Activated CD4-positive, CD25-positive, alpha-beta regulatory T cell (primary cell): Measurements from ENCODE around the gene THNSL1.
"Not testable (repeated sequence)": the region's sequence is repeated elsewhere in the genome, so short reads cannot be mapped to it uniquely, and the experiment has no call there.

Experiments
- DNase-seq, 4 experiments: peaks; one replicate each; lab custom pipeline; 2025; lab: John Stamatoyannopoulos, UW

The THNSL1 gene, protein sequence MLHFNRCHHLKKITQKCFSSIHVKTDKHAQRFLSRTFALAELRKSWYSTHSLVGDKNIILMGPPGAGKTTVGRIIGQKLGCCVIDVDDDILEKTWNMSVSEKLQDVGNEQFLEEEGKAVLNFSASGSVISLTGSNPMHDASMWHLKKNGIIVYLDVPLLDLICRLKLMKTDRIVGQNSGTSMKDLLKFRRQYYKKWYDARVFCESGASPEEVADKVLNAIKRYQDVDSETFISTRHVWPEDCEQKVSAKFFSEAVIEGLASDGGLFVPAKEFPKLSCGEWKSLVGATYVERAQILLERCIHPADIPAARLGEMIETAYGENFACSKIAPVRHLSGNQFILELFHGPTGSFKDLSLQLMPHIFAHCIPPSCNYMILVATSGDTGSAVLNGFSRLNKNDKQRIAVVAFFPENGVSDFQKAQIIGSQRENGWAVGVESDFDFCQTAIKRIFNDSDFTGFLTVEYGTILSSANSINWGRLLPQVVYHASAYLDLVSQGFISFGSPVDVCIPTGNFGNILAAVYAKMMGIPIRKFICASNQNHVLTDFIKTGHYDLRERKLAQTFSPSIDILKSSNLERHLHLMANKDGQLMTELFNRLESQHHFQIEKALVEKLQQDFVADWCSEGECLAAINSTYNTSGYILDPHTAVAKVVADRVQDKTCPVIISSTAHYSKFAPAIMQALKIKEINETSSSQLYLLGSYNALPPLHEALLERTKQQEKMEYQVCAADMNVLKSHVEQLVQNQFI

DNA sequence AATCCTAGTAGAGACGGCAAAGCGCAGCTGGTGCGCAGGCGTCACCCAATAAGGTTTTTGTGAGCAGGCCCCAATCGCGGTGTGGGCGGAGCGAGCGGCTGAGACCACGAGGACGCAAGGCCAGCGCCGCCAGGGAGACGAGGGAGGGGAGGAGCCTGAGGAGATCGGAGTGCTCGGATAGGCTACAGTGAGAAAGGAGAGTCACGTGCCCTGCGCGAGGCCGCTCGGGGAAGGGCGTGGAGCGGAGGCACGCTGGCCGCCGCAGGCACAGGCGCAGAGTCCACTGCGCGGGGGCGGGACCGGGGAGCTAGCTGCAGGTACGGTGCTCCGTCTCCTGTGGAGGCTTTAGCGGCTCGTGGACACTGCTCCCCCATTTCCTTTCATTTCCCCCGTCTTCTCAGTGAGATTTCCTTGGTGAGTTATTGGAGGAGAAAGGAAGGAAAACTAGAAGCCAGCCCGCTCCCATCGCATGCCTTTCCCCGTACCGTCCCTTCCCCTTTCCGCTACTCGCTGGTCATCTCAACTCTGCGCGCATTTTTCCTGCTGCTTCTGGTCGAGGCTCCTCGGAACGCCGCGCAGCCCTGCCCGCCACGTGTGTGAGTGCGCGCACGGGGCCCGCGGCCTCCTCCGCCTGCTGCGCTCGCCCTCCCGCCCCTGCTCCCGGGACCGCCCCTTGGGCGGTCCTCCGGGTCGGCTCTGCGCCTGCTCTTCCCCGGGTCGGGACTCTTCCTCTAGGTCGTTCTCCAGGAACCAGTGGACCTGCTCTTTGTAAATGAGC lies at the start of gene THNSL1:
TSS of gene THNSL1 (plus strand) at position 237 of the 778 bp plus-strand sequence. CDS start 6,612 bp downstream, outside the sequence.
- peak; percentile 92 to 96 (median 96) for DNase-seq

DNA sequence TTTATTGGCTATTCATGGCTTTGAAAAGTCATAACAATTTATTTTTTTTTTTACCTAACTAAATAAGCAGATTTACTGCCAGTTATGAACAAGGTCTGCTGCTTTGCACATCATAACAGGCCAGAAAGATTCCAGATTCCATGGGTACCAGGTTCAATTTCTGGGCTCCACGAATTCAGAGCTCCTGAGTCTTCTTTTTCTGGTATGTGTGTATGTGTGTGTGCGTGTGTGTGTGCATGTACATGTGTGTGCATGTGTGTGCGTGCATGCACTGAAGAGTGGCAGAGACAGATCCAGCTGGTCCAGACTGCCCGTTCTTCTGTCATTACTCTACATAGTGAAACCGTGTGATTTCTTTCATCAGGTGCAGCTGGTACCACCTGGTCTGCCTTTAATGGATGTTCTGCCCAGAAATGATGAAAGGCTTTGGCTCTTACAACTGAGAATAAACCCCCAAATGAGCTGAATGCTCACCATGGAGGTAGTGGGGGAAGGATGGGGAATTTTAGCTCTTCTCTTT lies 49.4 kb upstream of the THNSL1 start:
- DNase-seq: no peak

DNA sequence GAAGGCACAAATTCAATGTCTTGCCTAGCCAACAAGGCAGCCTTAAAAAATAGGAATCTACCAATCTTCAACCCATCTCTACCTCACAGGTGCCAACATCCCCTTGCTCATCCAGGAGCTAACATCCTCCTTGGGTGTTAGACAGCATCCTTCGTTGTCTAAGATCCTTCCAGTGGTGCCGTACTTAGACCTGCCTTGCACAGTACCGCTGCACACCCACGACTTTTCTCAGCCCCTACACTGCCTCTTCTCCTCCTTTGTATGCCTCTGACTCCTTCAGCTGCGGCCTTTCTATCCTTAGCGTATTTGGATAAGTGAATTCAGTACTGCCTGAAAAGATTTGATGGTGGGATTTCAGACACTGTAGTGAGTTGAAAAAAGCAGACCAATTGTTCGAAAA lies 48.1 kb upstream of the THNSL1 start:
- no peak for DNase-seq

DNA sequence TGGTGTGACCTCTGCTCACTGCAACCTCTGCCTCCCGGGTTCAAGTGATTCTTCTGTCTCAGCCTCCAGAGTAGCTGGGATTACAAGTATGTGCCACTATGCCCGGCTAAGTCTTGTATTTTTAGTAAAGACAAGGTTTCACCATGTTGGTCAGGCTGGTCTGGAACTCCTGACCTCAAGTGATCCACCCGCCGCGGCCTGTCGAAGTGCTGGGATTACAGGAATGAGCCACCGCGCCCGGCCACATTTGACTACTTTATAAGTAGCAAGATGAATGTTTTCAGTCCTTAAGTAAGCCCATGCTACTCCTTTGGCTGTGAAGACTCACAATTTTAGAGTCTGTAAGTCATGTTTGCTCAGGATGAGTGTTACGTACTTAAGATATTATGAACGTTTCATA lies 47.5 kb upstream of the THNSL1 start:
- DNase-seq: not testable (repeated sequence)

DNA sequence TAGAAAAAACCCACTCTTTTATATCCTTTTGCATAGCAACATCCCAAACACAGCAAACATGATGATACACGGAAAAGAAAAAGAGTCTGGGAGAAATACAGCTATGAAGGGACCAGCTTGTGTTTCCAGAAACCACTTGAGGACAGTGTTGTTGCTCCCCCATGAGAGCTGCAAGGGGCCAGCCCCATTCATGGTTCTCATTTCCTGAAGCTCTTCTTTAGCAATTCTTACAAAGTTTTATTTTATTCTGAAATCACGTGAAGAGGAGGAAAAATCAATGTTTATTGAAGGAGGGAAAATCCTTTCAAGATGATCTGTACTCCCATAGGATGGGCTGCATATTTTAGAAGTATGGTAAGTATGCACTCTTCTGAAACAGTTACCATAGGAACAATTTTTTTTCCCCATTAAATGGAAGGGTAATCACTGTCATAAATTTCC lies 46.6 kb upstream of the THNSL1 start:
- no peak for DNase-seq

DNA sequence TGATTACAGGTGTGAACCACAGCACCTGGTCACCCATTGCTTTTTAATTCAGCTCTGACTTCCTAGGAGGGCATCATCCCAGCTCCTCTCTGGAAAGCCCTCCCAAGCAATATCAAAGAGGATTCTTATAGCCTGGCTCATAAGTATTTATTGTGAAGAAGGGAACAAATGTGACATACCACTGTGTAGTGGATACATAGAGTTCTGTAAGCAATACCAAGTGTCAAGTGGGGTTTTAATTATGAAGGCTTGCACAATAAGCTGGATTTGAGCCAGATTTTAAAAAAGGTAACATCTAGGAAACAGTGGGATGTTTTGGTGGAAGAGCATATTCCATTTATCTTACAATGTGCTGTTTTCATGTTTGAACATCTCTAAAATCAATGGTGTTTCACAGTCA lies 45.0 kb upstream of the THNSL1 start:
- DNase-seq: no peak

DNA sequence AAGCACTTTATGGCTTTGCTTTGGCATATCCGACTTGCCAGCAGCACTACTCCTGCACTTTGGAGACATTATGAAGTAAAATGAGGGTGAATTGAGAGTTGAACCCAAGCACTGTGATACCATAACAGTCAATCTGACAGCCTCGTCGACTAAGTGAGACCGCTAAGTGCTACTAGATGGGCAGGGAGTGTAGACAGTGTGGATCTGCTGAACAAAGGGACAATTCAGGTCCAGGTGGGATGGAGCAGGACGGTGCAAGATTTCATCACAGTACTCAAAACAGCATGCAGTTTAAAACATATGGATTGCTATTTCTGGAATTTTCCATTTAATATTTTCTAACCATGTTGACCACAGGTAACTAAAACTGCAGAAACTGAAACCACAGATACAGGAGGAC lies 43.2 kb upstream of the THNSL1 start:
- no peak for DNase-seq

DNA sequence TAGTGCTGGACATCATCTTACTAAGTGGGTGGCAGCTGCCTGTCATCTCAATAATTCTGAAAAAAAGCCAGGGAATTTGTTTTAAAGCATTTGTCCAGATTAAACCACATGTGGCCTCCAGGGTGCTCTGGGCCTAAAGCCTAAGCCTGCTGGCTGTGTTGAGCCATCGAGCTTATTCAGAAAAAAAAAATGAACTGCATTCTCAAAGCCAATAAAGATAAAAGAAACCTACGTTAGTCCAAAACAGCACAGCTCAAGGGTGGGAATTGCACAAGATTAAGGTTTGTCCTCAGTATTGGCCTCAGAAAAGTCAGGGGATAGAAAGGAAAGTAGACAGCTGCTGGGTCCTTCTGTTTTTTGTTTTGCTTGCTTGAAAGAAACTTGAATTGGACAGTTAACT lies 41.4 kb upstream of the THNSL1 start:
- no peak for DNase-seq

DNA sequence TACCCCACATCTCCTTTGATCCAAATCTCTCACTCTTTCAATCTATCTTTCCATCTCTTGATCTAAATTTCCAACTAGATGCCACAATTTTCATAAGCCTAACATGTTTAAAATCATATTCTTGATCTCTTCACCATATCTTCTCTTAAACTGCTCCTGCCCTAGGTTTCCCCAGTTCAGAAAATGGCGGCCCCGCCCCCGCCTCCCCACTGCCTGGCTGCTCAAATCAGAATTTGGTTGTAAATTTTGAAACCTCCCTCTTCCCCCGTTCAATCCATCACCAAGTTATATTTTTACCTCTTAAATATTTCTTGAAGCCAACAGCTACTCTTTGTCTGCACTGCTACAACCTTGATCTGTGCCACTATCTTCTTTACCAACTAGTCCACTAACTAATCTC lies 36.7 kb upstream of the THNSL1 start:
- DNase-seq: no peak

DNA sequence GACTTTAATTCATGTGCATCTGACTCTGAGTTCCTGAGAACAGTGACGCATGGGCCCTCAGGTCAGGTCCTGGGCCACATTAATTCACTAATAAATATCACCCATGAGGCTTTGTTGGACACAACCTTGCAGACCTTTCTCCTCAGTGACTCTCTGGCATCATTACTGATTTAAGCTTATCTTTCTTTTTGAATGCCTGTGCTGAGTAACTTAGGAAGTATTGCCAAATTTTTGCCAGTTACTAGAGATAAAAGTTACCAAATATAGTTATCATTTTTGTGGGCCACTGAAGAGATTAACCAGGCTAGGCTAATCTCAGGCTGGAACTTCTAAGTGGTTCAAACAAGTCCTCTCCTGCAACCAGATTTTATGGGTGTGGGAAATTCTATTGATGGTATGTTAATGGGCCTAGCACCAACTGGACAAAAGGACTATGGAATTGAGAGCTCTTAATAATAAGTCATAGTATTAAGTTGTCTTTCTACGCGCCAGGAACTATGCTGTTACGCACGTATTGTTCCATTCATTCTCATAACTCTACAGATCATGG lies 35.2 kb upstream of the THNSL1 start:
- no peak for DNase-seq

DNA sequence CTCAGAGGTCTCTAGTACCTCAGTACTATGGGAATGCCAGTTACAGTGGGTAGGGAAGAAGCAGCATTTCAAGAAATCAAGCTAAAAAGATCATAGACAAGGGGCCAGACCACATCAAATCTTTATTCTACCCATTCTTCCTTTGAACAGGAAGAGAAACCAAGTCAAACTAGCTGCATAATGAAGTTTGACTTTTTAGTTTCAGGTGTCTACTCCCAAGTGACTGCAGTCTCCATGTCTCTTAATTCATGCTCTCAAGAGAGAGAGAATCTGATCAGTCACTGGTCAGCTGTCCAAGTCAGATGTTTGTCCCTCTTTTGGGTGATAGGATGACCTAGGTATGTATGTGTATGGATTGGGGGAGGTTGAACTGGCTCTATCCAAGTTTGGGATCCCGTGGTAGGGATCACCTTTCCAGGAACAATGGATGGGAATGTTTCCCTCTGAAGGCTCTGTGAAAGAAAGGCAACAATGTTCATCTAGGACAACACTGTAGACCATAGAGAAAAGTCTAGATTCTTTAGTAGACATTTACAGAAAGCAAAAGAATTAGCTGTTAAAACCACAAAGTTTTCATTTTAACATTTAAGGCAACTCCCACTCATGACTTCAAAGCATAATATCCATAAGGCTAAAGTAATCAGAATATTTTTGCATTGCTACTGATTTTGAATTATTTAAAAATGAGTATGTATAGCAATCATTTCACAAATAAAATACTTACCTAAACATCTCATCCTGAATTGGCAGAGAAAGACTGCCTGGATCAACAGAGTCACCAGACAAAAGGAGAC lies 33.9 kb upstream of the THNSL1 start:
- DNase-seq: no peak

DNA sequence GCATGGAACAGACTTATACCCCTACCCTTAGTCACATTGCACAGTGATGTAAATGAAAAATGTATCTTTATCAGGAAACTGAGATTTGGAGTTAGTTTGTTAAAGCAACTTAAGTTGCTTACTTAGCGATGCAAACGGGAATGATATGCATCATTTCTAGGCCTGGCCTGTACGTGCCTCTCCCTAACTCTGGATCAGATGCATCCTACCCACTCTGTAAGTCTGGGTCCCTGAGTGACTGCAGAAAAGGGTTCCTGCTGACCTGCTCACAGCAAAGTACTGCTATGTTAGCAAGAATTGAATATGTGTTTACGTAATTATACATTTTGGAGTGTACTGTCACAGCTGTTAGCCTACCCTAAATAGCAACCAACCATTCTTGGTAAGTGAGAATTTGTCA lies 33.3 kb upstream of the THNSL1 start:
- DNase-seq: no peak

DNA sequence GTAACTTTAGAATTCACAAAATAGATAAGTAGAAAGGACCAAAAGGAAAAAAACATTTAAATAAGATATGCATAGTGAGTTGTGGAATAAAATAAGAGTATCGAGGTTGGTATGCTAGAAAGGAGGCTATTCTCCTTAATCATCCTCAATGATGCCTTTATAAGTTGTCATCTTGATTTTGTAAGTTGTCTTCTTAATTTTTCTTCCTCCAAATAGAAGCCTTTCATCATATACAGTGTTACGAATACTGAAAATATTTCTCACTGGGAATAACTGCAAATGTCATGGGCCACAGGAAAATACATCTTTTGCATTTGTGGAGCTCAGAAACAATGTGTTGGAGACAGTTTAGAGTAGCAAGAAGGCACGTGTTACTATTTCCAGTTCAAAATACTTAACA lies 32.5 kb upstream of the THNSL1 start:
- DNase-seq: no peak

DNA sequence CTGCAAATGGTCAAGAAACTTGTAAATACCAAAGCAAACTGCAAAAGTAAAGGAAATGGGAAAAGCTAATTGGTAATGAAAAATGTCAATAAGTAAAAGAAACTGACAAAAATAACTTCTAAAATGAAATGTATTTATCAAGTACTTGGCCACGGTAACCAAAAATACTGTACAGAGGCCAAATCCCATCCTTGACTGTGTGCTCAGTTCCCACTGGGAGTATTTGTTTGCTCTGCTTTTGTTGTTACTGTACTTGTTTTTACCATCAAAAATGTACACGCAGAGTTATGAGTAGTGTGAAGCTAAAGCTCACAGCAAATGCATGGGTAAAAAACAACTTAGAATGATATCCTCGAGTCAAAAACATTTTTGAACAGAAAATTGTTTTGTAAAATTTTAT lies 31.5 kb upstream of the THNSL1 start:
- no peak for DNase-seq

DNA sequence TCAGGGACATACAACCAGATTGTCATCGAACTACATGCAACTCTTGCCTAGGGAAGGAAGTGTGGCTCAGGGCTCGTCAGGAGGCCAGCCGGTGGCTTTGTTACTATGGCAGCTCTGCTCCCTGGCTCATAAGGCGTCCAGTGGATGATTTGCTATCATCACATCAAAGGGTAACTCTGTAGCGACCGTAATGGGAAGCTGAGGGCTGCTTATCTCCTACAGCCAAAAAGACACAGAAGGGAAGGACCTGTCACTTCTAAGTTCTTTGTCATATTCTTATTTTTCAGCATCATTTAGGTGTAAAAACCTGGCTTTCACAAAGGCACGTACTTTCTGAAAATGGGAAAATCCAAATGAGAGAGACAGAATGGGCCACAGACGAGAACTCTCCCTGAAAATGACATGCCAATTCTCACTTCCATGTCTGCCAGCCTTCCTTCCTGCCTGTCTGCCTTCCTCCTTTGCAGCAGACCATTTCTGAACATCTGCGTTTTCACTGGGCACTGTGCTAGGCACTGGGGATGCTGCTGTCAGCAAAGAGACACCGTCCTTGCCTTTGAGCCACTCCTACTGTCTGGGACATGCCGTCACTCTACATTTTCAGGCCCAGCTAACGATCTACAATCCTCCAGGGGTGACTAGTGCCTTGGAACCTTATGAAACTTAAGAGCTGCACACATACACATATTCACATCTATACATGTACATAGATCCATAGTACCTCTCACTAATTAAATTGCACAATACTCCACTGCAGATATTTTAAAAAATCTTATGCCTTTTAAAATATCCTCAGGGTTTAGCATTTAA lies 27.4 kb upstream of the THNSL1 start:
- DNase-seq: no peak

DNA sequence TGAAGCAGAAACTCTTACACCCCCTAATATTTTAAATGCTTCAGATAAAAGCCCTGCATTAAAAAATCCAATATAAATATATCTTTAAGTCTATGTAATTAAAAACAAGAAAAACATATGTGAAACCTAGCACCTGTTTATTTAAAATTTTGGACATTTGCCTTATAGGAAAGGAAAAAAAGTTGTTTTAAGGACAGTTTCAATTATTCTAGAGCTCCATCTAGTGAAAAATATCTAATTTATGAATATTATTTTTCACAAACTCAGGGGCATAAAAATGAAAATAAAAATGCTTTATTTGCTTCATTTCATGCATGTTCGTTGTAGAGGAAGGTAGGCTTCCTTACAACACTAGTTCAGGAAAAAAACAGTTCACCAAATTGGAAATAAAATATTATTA lies 26.5 kb upstream of the THNSL1 start:
- no peak for DNase-seq

DNA sequence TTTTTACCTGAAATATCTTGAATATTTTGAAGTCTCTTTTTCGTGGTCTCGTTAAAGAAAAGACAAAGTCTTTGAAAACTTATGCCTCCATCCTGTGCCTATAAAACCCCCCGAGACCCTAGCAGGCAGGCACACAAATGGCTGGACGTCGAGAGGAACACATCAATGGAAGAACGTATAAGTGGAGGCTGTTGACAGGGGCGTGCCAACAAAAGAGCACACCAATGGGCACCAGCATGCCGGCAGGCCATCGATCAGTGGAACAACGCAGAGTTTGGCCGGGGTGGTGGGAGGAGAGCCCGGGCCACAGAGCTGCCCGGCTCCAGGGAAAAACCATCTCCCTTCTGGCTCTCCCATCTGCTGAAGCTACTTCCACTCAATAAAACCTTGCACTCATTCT lies 25.1 kb upstream of the THNSL1 start:
- DNase-seq: no peak

DNA sequence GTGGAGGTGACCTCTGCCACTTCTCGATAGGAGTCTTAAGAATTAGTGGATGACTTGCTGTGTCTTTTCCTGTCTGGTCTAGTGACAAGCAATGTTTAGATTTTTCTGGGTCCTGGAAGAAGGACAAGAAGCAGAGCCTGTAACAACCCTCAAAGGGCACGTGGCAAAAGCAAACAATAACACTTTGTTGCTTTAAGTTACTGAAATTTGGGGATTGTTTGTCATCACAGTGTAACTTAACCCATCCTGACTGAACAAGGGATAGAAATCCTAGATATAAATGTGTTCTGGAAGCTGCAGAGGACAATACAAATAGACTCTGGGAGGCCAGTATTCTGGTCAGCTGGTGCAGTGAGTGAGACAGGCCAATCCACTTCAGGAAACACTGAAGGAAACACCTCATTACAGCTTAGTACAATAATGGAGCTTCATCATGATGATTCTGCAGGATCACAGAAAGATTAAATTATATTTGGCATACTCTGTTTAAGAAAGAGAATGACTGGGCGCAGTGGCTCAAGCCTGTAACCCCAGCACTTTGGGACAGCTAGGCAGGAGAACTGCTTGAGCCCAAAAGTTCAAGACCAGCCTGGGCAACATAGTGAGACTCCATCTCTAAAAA lies 23.8 kb upstream of the THNSL1 start:
- DNase-seq: no peak

DNA sequence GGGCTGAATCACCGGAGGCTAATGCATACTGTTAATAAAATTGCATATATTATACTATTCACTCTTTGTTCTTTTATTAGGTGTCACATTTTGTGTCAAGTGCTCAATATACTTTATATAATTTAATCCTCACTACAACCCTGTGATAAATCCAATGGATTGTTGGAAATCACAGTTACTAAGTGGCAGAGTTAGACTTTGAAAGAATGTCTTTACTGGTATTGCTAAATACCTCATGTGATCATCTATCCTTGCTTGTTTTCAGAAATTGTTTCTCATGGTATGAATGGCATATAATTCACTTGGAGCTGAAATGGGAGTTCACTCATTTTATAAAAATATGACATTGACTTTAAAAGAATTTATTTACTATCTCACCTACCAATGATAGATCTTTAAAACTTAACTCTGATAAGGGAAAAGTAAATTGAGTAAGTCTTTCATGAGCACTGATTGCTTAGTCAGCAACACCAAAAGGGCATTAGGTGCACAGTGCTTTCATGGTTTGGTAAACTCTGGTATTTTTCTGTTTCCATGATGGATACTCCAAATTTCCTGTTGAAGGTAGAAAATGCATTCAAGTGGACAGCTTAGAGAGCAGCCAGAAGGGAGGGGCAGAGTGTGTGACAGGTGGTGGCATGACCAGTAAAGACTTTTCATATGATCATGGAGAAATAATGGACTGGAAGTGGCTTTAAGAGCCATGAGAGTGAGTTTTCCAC lies 23.0 kb upstream of the THNSL1 start:
- DNase-seq: no peak
